Measurements from ENCODE around the gene DENND4A.

The DENND4A gene

GRCh38 chr15:65792138-65792987 lies at the start of gene DENND4A:
TSS of gene DENND4A (minus strand) at chr15:65792293. CDS start at chr15:65756450, 35,843 bp downstream.
- peak within 1 kb of the TSS; percentile 83 for H3K4me3 ChIP-seq (ENCODE audit: low read depth, low read length)
- DNase-seq (ENCODE audit: low read depth) = peak; percentile 99
- TF ChIP-seq CTCF (conservative IDR thresholded peaks at IDR 0.05; ENCODE audit: low read depth, low read length) = no peak

- peak; percentile 46 for DNase-seq (ENCODE audit: low read depth)
- peak overlapping the region; percentile 2 for H3K4me3 ChIP-seq (ENCODE audit: low read depth, low read length)
- no peak for TF ChIP-seq CTCF (conservative IDR thresholded peaks at IDR 0.05; ENCODE audit: low read depth, low read length)
These were observed 49.2 kb upstream of the DENND4A start for GRCh38 chr15:65841121-65841930.

GRCh38 chr15:65839985-65840384 lies 47.9 kb upstream of the DENND4A start:
- TF ChIP-seq CTCF (conservative IDR thresholded peaks at IDR 0.05; ENCODE audit: low read depth, low read length) = no peak
- no peak overlapping the region for H3K4me3 ChIP-seq (ENCODE audit: low read depth, low read length)
- no peak for DNase-seq (ENCODE audit: low read depth)

- no peak for DNase-seq (ENCODE audit: low read depth)
- TF ChIP-seq CTCF (conservative IDR thresholded peaks at IDR 0.05; ENCODE audit: low read depth, low read length) = no peak
- no peak overlapping the region for H3K4me3 ChIP-seq (ENCODE audit: low read depth, low read length)
These were observed 47.3 kb upstream of the DENND4A start for GRCh38 chr15:65839354-65839901.

- DNase-seq (ENCODE audit: low read depth) = no peak
- no peak overlapping the region for H3K4me3 ChIP-seq (ENCODE audit: low read depth, low read length)
These were observed 45.5 kb upstream of the DENND4A start for GRCh38 chr15:65837301-65838294.

More at GRCh38 chr15:65837301-65838294, 45.5 kb upstream of the DENND4A start:
- no peak for TF ChIP-seq CTCF (conservative IDR thresholded peaks at IDR 0.05; ENCODE audit: low read depth, low read length)

Measured in choroid plexus epithelial cell (primary cell).